Glutamatergic neuron (in vitro differentiated cells): ENCODE measurements around the gene DSP. TPM values are rescaled to one million over a fixed set of nuclear protein-coding genes. Genes with fewer than 3 reads are reported as not detected.

Experiments used
- DNase-seq: peaks from one replicate; pipeline ENCODE4 v3.0.0; 2022
- H3K27ac Mint-ChIP-seq: one replicate; pipeline ENCODE4 v1.8.0; 2020; ENCODE audit warnings: mild to moderate bottlenecking, mixed read lengths, inconsistent platforms; ENCODE audit not compliant: unreplicated experiment
- H3K27me3 Mint-ChIP-seq: one replicate; pipeline ENCODE4 v1.8.0; 2020; ENCODE audit warnings: mild to moderate bottlenecking, moderate library complexity, mixed read lengths, inconsistent platforms; ENCODE audit not compliant: unreplicated experiment
- H3K36me3 Mint-ChIP-seq: one replicate; pipeline ENCODE4 v1.8.0; 2020; ENCODE audit warnings: mild to moderate bottlenecking, mixed read lengths, inconsistent platforms; ENCODE audit not compliant: unreplicated experiment
- H3K4me1 Mint-ChIP-seq: one replicate; pipeline ENCODE4 v1.8.0; 2020; ENCODE audit warnings: mild to moderate bottlenecking, low read depth, mixed read lengths, inconsistent platforms; ENCODE audit not compliant: unreplicated experiment
- H3K4me3 Mint-ChIP-seq: one replicate; pipeline ENCODE4 v1.8.0; 2020; ENCODE audit warnings: mild to moderate bottlenecking, mixed read lengths, inconsistent platforms; ENCODE audit not compliant: unreplicated experiment
- H3K9me3 Mint-ChIP-seq: one replicate; pipeline ENCODE4 v1.8.0; 2020; ENCODE audit warnings: mild to moderate bottlenecking, moderate library complexity, mixed read lengths, inconsistent platforms; ENCODE audit not compliant: unreplicated experiment
- total RNA-seq: library from RNA; stranded (reverse); fragmentation: NEBNext Ultra II Directional; extraction: Animal tissue kit (Norgen Biotek cat#: 25700); gene quantifications from one replicate; pipeline ENCODE4 v1.2.1, GENCODE V29; 2021; ENCODE audit not compliant: unreplicated experiment
- TF ChIP-seq, protein P1 (sequence below): fragments of 200-600 bp; sonication (generic); IDR thresholded peaks from one replicate; pipeline ENCODE4 v1.5.0; 2021; ENCODE audit not compliant: partially characterized antibody, unreplicated experiment

DSP gene
- total RNA-seq, 1 donor from 2014 or later: 8.9 TPM

GRCh38 chr6:7589221-7589620 is 47.8 kb downstream of the DSP start:
- TF ChIP-seq, protein P1, sequence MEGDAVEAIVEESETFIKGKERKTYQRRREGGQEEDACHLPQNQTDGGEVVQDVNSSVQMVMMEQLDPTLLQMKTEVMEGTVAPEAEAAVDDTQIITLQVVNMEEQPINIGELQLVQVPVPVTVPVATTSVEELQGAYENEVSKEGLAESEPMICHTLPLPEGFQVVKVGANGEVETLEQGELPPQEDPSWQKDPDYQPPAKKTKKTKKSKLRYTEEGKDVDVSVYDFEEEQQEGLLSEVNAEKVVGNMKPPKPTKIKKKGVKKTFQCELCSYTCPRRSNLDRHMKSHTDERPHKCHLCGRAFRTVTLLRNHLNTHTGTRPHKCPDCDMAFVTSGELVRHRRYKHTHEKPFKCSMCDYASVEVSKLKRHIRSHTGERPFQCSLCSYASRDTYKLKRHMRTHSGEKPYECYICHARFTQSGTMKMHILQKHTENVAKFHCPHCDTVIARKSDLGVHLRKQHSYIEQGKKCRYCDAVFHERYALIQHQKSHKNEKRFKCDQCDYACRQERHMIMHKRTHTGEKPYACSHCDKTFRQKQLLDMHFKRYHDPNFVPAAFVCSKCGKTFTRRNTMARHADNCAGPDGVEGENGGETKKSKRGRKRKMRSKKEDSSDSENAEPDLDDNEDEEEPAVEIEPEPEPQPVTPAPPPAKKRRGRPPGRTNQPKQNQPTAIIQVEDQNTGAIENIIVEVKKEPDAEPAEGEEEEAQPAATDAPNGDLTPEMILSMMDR: no peak
- DNase-seq: no peak
- H3K9me3 Mint-ChIP-seq: no peaks in the 10 kb centered on the region
- H3K36me3 Mint-ChIP-seq: peaks cover 4% of the 10 kb centered on the region
- peaks cover 2% of the 10 kb centered on the region for H3K27me3 Mint-ChIP-seq
- no peak overlapping the region for H3K27ac Mint-ChIP-seq
- H3K4me1 Mint-ChIP-seq: peaks cover 17% of the 10 kb centered on the region
- H3K4me3 Mint-ChIP-seq: peak overlapping the region; percentile 96

GRCh38 chr6:7589949-7590917 is 48.8 kb downstream of the DSP start, which contains the start of gene SNRNP48:
TSS of gene SNRNP48 (plus strand) at chr6:7590198. CDS start at chr6:7590258, 60 bp downstream.
- peak; percentile 98 for DNase-seq
- Mint-ChIP-seq H3K9me3 (no peaks in the 10 kb centered on the region), H3K27me3 (peaks cover 2% of the 10 kb centered on the region), H3K4me3 (peak within 1 kb of the TSS; percentile 96), H3K4me1 (peaks cover 17% of the 10 kb centered on the region), H3K36me3 (no peaks in the 10 kb centered on the region), H3K27ac (peak within 1 kb of the TSS; percentile 48)
- TF ChIP-seq, protein P1: no peak

GRCh38 chr6:7590918-7591302 is 49.4 kb downstream of the DSP start:
- DNase-seq: no peak
- TF ChIP-seq, protein P1: no peak
- H3K4me3 Mint-ChIP-seq: peak overlapping the region; percentile 96
- H3K9me3 Mint-ChIP-seq: no peaks in the 10 kb centered on the region
- no peaks in the 10 kb centered on the region for H3K36me3 Mint-ChIP-seq
- H3K27ac Mint-ChIP-seq: no peak overlapping the region
- peaks cover 2% of the 10 kb centered on the region for H3K27me3 Mint-ChIP-seq
- peaks cover 17% of the 10 kb centered on the region for H3K4me1 Mint-ChIP-seq

DNA sequence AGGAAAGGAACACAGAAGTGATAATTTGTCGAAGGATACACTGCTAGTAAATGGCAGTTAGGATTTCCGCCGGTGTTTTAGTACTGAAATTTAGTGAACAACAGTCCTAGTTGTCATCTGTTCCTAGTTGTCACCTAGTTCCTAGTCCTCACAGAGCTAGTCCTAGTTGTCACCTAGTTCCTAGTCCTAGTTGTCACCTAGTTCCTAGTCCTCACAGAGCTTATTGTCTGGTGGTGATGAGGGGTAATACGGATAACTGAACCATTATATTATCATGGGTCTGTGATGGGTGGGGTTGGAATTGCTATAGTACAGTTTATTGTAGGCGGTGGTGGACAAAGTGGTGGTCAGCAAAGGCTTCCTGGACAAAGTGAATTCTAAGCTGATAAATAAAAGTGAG is 50.3 kb downstream of the DSP start:
- Mint-ChIP-seq H3K27me3 (peaks cover 2% of the 10 kb centered on the region), H3K4me3 (peak overlapping the region; percentile 39), H3K4me1 (peaks cover 17% of the 10 kb centered on the region), H3K27ac (no peak overlapping the region), H3K9me3 (no peaks in the 10 kb centered on the region), H3K36me3 (no peaks in the 10 kb centered on the region)
- TF ChIP-seq, protein P1: no peak
- no peak for DNase-seq

- H3K27me3 Mint-ChIP-seq: peaks cover 2% of the 10 kb centered on the region
- TF ChIP-seq, protein P1: no peak
- H3K9me3 Mint-ChIP-seq: no peaks in the 10 kb centered on the region
- H3K4me1 Mint-ChIP-seq: peaks cover 17% of the 10 kb centered on the region
- H3K27ac Mint-ChIP-seq: no peak overlapping the region
- DNase-seq: no peak
- no peak overlapping the region for H3K4me3 Mint-ChIP-seq
- no peaks in the 10 kb centered on the region for H3K36me3 Mint-ChIP-seq
Observed at GRCh38 chr6:7593229-7593628, 51.8 kb downstream of the DSP start.
